GM12872 (cell line): ENCODE results near the gene MICB.

Source experiments
- CTCF ChIP-seq: IDR thresholded peaks from 3 replicates; pipeline ENCODE4 v1.5.1; 2011; ENCODE audit warnings: low read depth, mild to moderate bottlenecking, low read length, moderate library complexity; ENCODE audit not compliant: insufficient read depth

Gene MICB

GRCh38 chr6:31497531-31498476 is at the start of gene MICB:
TSS of gene MICB (plus strand) at chr6:31498145. CDS start at chr6:31498194, 49 bp downstream.
- no peak for TF ChIP-seq CTCF

DNA sequence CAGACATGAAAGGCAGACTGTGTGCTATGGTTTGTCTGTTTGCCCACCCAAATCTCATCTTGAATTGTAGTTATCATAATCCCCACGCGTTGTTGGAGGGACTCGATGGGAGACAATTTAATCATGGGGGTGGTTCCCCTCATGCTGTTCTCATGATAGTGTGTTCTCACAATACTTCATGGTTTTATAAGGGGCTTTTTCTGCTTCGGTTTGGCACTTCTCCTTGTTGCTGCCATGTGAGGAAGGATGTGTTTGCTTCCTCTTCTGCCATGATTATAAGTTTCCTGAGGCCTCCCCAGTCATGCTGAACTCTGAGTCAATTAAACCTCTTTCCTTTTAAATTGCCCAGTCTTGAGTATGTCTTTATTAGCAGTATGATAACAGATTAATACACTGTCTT is 47.2 kb upstream of the MICB start:
- TF ChIP-seq CTCF: no peak

DNA sequence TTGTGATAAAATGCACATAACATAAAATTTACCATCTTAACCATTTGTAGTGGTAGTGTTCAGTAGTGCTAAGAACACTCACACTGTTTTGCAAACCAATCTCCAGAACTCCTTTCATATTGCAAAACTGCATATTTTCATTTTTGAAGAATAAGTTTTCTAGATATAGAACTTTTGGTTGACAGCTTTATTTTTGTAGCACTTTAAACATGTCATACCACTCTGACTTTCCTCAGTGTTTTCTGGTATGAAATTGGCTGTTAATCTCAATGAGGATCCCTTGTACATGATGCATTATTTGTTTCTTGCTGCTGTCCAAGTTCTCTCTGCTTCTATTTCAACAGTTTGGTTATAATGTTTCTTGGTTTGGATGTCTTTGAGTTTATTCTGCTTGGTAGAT is 45.1 kb upstream of the MICB start:
- no peak for TF ChIP-seq CTCF

DNA sequence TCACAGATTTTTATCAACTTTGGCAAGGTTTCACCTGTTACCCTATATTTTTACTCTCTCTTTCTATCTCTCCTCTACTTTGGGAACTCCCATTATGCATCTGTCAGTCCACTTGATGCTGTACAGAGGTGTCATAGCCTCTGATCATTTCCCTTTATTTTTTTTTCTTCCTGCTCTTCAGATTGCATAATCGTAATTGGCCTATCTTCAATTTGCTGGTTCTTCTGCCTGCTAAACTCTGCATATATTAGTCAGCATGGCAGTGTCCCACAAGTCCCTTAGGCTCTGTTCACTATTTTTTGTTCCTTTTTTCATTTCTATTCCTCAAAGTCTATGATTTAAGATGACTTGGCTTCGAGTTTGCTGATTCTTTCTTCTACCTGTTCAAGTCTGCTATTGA is 44.7 kb upstream of the MICB start:
- TF ChIP-seq CTCF: no peak

DNA sequence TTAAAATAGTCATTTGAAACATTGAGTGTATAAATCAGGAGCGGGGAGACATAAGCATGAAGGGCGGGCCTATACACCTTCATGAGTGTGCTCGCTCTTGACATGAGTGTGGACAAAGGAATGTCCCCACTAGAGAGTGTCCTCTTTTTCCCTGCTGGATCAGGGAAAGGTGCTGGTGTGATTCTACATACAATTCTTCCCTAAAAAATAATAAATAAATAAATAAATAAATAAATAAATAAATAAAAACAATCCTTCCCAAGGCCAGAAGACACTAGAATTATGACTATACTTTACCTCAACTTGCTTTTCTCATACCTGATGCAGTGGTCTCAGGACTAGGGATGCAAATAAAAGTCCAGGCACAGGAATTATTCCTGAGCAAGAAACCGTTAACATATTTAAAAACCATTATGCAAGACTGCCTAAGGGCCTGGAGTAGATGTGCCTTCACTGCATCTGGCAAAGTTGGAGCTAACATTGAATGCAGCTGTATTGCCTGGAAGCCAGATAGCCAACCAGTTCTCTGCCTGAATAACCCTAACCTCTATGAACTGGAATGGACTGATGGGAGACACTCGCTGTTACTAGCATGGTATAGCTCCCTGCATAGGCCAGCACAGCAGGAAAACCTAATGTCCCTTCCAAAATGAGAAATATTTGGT is 37.5 kb upstream of the MICB start:
- no peak for TF ChIP-seq CTCF

DNA sequence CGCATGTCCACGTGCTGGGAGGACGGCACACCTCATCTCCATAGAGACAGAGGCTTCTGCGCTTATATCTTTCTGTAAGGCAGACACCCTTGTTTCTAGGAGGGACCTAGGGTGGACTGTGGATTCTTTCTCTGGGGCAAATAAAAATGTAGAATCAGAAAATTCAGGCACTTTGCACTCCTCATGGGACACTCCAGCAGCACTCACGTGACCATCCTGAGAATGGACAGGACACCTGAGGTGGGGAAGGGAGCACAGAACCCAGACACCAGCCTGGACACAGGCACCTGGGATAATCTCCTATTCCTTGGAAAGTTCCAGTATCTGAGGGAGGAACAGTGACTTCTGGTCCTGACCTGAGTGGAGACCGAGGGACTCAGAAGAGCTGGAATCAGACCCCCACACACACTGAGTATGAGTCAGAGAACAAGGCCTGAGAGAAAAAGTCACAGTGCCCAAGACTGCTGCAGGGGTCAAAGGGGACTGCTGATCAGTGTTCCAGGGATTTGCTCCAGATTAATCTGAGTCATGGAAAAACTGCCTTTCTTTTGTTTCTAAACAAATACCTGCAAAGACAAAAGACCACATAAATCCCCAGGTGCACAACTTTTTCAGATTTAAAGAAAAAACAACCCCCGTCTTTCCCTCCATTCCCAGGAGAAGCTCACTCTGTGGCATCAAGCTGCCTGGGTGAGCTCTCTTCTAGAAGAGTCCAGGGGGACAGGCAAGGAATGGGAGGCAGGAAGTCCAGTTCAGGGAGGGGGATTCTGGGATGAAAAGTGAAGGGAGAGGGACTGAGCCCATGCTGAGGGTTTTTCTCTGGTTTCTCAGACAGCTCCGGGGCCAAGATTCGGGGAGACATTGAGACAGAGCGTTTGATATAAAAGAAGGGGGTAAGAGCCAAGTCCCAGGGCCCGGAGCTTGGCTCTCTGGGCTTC is 35.6 kb upstream of the MICB start:
- no peak for TF ChIP-seq CTCF
